Omental fat pad (tissue), 4 donors: Measurements from ENCODE around the gene KAT5. TPM values are rescaled to one million over a fixed set of nuclear protein-coding genes. Genes with fewer than 3 reads are reported as not detected.
"Not testable (repeated sequence)": the region's sequence is repeated elsewhere in the genome, so short reads cannot be mapped to it uniquely, and the experiment has no call there.

Experiments used
- ATAC-seq: fragments of 150-250 bp; one replicate; pipeline ENCODE4 v1.9.1; 2016; ENCODE audit warnings: mild to moderate bottlenecking, moderate library complexity; ENCODE audit not compliant: low FRiP score
- DNase-seq: peaks from one replicate; pipeline ENCODE4 v3.0.0-alpha.2; 2019; ENCODE audit warnings: low spot score
- CTCF ChIP-seq, 3 donors: fragments of 450-650 bp; IDR thresholded peaks; one replicate each; pipeline ENCODE4 v1.5.1; 2016 to 2017; ENCODE audit warnings: antibody characterized with exemption in 3 of 3, mild to moderate bottlenecking in 3 of 3, moderate library complexity in 2 of 3
- total RNA-seq, 4 donors: library from RNA; depleted of rRNA; stranded (reverse); fragments of >200 nt; gene quantifications; one replicate each; pipeline ENCODE4 v1.1.0, GENCODE V29; 2016

Gene KAT5
- total RNA-seq, 4 donors from 2014 or later, result 39.8 to 48.2 (median 44.7) TPM

GRCh38 chr11:65718964-65719492 lies 7.0 kb downstream of the KAT5 start:
- ATAC-seq (no peak), DNase-seq (no peak)
- TF ChIP-seq CTCF (IDR thresholded peaks at IDR 0.05), result no peak

DNA sequence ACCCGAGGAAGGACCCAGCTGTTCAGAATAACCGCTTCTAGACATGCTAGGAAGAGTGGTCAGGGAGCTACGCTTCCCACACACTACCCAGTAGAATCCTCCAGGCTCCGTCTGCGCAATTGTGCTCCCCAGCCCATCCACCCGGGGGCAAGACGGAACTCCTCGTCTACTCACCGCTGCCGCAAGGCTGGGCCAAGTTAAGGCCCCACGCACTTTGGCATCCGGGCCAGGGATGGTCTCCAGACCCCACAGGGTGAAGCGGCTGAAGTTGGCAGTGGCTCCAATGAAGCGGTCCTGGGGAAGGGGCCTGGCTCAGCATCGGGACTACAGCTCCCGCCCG lies 7.8 kb downstream of the KAT5 start:
- DNase-seq (no peak), ATAC-seq (peak; percentile 40)
- no peak for TF ChIP-seq CTCF (IDR thresholded peaks at IDR 0.05)

- DNase-seq (peak; percentile 49), ATAC-seq (peak; percentile 91)
- no peak for TF ChIP-seq CTCF (IDR thresholded peaks at IDR 0.05)
Observed at GRCh38 chr11:65720211-65720934, 8.3 kb downstream of the KAT5 start, which contains the start of gene RNASEH2C. Gene RNASEH2C (minus strand): TSS chr11:65720798. CDS start chr11:65720758, 40 bp downstream.

DNA sequence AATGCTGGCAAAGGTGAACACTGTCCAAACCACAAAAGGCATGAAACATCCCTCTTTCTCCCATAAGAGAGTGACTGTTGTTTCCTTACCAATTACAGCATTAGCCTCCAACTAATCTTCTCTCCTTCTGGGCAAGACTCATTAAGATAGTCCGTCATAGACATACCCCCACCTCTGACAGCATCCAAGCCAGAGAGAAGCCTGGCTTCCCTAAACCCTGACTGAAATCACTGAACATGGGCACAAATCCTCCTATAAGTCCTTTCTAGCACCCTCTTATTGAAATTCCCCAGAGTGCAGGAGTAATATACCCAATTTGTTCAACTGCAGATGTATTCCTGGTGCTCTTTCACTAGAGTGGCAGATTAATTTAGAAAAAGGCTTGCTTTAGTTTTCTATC lies 10.2 kb downstream of the KAT5 start:
- no peak for TF ChIP-seq CTCF (IDR thresholded peaks at IDR 0.05)
- no peak for DNase-seq
- ATAC-seq, result no peak

GRCh38 chr11:65726660-65727059 lies 14.6 kb downstream of the KAT5 start:
- ATAC-seq (no peak), DNase-seq (no peak)
- no peak for TF ChIP-seq CTCF (IDR thresholded peaks at IDR 0.05)

DNA sequence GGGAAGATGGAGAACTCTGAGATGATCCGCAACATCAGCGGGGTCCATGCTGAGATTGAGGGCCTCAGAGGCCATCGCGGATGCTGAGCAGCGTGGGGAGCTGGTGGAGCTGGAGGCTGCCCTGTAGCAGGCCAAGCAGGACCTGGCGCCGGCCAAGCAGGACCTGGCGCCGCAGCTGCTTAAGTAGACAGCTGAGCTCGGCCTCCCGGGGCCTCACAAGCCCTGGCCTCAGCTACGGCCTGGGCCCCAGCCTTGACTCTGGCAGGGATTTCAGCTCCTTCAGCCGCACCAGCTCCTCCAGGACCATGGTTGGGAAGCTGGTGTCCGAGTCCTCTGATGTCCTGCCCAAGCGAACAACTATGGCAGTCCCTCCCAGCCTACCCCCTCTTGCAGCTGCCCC lies 15.8 kb downstream of the KAT5 start:
- no peak for DNase-seq
- ATAC-seq, result no peak
- no peak for TF ChIP-seq CTCF (IDR thresholded peaks at IDR 0.05)

DNA sequence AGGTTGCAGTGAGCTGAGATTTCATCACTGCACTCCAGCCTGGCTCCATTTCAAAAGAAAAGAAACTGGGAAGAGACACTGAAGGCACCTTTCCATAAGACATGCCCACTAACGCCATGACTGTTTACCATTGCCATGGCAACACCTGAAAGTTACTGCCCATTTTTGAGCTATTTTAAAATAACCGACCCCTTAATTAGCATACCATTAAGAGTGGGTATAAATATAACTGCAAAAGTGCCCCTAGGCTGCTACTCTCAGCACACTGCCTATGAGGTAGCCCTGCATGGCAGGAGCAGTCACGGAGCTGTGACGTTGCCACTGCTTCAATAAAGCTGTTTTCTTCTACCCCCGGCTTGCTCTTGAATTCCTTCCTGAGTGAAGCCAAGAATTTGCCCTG lies 18.4 kb downstream of the KAT5 start:
- DNase-seq, result no peak
- no peak for TF ChIP-seq CTCF (IDR thresholded peaks at IDR 0.05)
- no peak for ATAC-seq

GRCh38 chr11:65735111-65735510 lies 23.1 kb downstream of the KAT5 start:
- not testable (repeated sequence) for DNase-seq, ATAC-seq
